ENCODE data around the gene DRG1.

DRG1 gene

DNA sequence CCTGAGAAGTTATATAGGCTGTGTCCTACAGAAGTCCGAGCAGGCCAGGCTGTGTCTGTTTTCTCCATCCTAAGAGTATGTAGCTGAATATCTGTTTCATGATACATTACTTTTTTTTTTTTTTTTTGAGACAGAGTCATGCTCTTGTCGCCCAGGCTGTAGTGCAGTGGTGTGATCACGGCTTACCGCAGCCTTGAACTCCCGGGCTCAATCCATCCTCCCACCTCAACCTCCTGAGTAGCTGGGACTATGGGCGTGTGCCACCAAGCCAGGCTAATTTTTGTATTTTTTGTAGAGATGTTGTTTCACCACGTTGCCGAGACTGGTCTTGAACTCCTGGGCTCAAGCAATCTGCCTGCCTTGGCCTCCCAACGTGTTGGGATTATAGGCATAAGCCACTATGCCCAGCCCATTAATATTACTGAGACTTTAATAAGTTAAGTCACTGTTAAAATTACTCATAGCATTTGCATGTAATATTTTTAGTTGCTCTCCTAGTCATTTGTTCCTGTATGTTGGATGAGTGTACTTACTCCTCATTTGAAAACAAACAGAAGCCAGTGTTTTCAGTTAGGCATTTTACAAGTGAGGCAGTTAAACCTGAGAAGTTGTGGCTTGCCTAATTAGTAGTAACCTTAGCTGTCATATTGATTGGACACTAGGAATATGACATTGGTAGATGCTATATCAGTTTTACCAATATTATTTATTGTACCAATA is 26.1 kb downstream of the DRG1 start:
- Mint-ChIP-seq H3K27ac (peak overlapping the region; percentile 79), H3K9me3 (no peaks in the 10 kb centered on the region), H3K36me3 (peaks cover 17% of the 10 kb centered on the region), H3K4me3 (no peak overlapping the region), H3K4me1 (peaks cover 6% of the 10 kb centered on the region), H3K27me3 (no peaks in the 10 kb centered on the region)

- no peaks in the 10 kb centered on the region for H3K4me1 Mint-ChIP-seq
- H3K36me3 Mint-ChIP-seq = peaks cover 19% of the 10 kb centered on the region
- H3K27ac Mint-ChIP-seq = no peak overlapping the region
- H3K27me3 Mint-ChIP-seq = no peaks in the 10 kb centered on the region
- H3K4me3 Mint-ChIP-seq = no peak overlapping the region
- H3K9me3 Mint-ChIP-seq = no peaks in the 10 kb centered on the region
These were observed 32.5 kb downstream of the DRG1 start for GRCh38 chr22:31431950-31432349.

GRCh38 chr22:31436132-31436531 is 36.7 kb downstream of the DRG1 start:
- peaks cover 9% of the 10 kb centered on the region for H3K36me3 Mint-ChIP-seq
- no peaks in the 10 kb centered on the region for H3K27me3 Mint-ChIP-seq
- H3K9me3 Mint-ChIP-seq = no peaks in the 10 kb centered on the region
- H3K27ac Mint-ChIP-seq = no peak overlapping the region
- no peak overlapping the region for H3K4me3 Mint-ChIP-seq
- no peaks in the 10 kb centered on the region for H3K4me1 Mint-ChIP-seq

GRCh38 chr22:31439808-31440207 is 40.4 kb downstream of the DRG1 start:
- no peak overlapping the region for H3K27ac Mint-ChIP-seq
- H3K9me3 Mint-ChIP-seq = no peaks in the 10 kb centered on the region
- H3K4me1 Mint-ChIP-seq = no peaks in the 10 kb centered on the region
- H3K4me3 Mint-ChIP-seq = no peak overlapping the region
- peaks cover 6% of the 10 kb centered on the region for H3K36me3 Mint-ChIP-seq
- no peaks in the 10 kb centered on the region for H3K27me3 Mint-ChIP-seq

DNA sequence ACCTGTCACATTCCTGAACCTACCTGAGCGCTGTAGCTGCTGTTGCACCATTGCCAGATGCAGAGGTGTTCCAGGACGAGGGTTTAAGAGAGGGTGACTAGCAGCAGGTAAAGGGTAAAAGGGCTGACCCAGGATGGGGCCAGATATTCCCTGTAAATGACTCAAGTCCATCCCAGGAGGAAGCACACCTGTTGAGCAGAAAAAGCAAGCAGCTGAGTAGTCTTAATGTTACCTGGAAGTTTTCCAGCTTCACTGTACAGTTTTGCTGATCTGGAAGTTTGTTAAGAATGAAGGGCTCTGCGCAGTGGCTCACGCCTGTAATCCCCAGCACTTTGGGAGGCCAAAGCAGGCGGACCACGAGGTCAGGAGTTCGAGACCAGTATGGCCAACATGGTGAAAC is 41.3 kb downstream of the DRG1 start:
- H3K9me3 Mint-ChIP-seq = no peaks in the 10 kb centered on the region
- H3K4me1 Mint-ChIP-seq = no peaks in the 10 kb centered on the region
- peaks cover 5% of the 10 kb centered on the region for H3K36me3 Mint-ChIP-seq
- no peaks in the 10 kb centered on the region for H3K27me3 Mint-ChIP-seq
- H3K27ac Mint-ChIP-seq = no peak overlapping the region
- no peak overlapping the region for H3K4me3 Mint-ChIP-seq

GRCh38 chr22:31441652-31442051 is 42.2 kb downstream of the DRG1 start:
- Mint-ChIP-seq H3K27me3 (no peaks in the 10 kb centered on the region), H3K9me3 (no peaks in the 10 kb centered on the region), H3K36me3 (peaks cover 5% of the 10 kb centered on the region), H3K27ac (peak overlapping the region; percentile 35), H3K4me1 (no peaks in the 10 kb centered on the region), H3K4me3 (no peak overlapping the region)

DNA sequence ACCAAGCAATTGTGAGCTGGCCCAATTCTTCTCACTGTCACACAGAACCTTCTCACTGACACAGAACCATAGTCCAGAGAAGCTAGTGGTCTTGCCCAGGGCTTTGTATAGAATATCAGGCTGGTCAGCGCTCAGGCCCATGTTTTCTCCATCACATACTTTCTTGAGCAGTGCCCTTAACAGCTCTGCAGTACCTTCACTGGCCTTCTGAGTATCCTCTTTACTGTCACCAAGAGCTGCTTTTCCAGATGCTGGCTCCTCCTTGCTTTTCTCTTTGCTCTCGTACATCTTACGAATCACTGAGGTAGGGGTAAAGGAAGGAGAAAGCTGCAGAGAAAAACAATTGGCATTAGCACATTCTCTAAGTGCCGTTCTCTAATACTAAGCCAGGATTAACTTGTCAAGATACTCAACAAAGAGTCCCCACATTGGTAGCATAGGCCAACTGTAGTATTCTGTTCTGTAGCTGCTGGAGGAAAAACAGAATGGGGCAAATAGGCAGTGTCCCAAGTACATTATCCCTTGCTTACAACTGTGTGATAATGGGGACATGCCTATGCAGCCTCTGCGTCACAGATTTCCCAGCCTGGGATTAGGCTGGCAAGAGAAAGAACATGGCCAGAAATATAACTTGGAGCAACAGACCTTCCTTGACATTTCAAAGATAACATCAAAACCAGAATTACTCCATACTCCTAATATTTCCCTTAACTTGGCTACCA is 43.5 kb downstream of the DRG1 start:
- no peaks in the 10 kb centered on the region for H3K4me1 Mint-ChIP-seq
- H3K36me3 Mint-ChIP-seq = peaks cover 5% of the 10 kb centered on the region
- H3K4me3 Mint-ChIP-seq = no peak overlapping the region
- H3K27me3 Mint-ChIP-seq = no peaks in the 10 kb centered on the region
- no peaks in the 10 kb centered on the region for H3K9me3 Mint-ChIP-seq
- peak overlapping the region; percentile 35 for H3K27ac Mint-ChIP-seq

GRCh38 chr22:31443516-31443915 is 44.1 kb downstream of the DRG1 start:
- Mint-ChIP-seq H3K4me3 (no peak overlapping the region), H3K9me3 (no peaks in the 10 kb centered on the region), H3K27ac (no peak overlapping the region), H3K36me3 (peaks cover 5% of the 10 kb centered on the region), H3K27me3 (no peaks in the 10 kb centered on the region), H3K4me1 (no peaks in the 10 kb centered on the region)

GRCh38 chr22:31445642-31446041 is 46.2 kb downstream of the DRG1 start:
- H3K36me3 Mint-ChIP-seq = peaks cover 5% of the 10 kb centered on the region
- no peak overlapping the region for H3K4me3 Mint-ChIP-seq
- peak overlapping the region; percentile 26 for H3K27ac Mint-ChIP-seq
- no peaks in the 10 kb centered on the region for H3K9me3 Mint-ChIP-seq
- no peaks in the 10 kb centered on the region for H3K27me3 Mint-ChIP-seq
- H3K4me1 Mint-ChIP-seq = no peaks in the 10 kb centered on the region

DNA sequence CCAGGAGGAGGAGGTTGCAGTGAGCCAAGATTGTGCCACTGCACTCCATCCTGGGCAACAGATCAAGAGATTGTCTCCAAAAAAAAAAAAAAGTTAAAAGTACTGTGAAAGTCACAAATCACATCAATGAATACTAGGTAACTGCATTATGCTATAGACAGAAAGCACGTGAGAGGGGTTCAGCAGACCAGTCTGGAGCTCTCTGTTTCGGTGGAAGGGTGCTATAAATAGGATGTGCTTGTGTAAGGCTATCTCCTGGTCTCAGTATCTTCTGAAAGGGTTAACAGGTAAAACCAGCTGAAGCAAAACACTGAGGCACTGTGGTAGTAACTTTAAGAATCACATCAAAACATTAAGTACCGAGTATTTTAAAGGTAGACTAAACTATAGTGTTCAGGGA is 46.8 kb downstream of the DRG1 start:
- Mint-ChIP-seq H3K4me1 (no peaks in the 10 kb centered on the region), H3K4me3 (no peak overlapping the region), H3K9me3 (no peaks in the 10 kb centered on the region), H3K27me3 (no peaks in the 10 kb centered on the region), H3K27ac (no peak overlapping the region), H3K36me3 (peaks cover 5% of the 10 kb centered on the region)

DNA sequence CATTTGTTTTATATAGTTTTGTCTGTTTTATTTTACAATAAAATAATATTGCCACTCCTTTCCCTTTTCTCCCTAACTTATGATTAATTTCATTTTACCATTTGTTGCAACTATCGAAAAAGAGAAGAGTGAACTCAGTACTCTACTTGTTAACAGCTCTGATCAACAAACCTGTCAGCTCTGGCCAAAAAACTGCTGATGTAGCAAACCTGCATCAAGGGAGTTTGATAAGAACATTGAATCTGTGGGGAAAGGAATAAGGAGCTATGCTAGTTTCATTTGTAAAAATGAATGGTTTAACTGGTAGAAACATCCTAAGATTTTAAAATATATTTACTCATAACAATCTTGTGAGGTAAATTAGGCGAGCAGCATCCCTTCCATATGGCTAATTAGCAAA is 47.4 kb downstream of the DRG1 start:
- H3K4me3 Mint-ChIP-seq = no peak overlapping the region
- H3K4me1 Mint-ChIP-seq = no peaks in the 10 kb centered on the region
- H3K27me3 Mint-ChIP-seq = no peaks in the 10 kb centered on the region
- no peaks in the 10 kb centered on the region for H3K9me3 Mint-ChIP-seq
- H3K27ac Mint-ChIP-seq = no peak overlapping the region
- H3K36me3 Mint-ChIP-seq = peaks cover 5% of the 10 kb centered on the region

DNA sequence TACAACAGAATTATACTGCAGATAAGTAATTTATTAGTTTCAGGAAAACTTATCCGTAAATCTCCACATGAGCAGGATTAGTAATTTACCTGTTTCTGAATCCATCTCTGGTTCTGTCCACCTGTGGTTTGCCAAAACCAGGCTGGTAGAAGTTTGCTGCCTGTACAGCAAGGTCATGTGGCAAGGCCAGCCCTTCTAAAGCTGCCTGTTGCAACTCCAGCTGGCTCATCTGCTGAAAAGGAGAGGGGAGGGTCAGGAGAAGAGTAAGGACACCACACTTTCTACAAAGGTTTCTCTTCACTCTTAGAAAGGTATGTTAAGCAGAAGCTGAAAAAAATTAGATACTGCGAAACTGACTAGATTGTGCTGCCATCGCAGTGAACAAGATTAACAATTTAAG is 47.9 kb downstream of the DRG1 start:
- no peaks in the 10 kb centered on the region for H3K27me3 Mint-ChIP-seq
- no peaks in the 10 kb centered on the region for H3K9me3 Mint-ChIP-seq
- H3K27ac Mint-ChIP-seq = no peak overlapping the region
- H3K4me3 Mint-ChIP-seq = no peak overlapping the region
- no peaks in the 10 kb centered on the region for H3K4me1 Mint-ChIP-seq
- peaks cover 5% of the 10 kb centered on the region for H3K36me3 Mint-ChIP-seq

GRCh38 chr22:31448382-31448781 is 49.0 kb downstream of the DRG1 start:
- Mint-ChIP-seq H3K4me3 (no peak overlapping the region), H3K9me3 (no peaks in the 10 kb centered on the region), H3K4me1 (no peaks in the 10 kb centered on the region), H3K27me3 (no peaks in the 10 kb centered on the region), H3K27ac (peak overlapping the region; percentile 51), H3K36me3 (peaks cover 5% of the 10 kb centered on the region)

GRCh38 chr22:31449506-31449905 is 50.1 kb downstream of the DRG1 start:
- Mint-ChIP-seq H3K4me3 (no peak overlapping the region), H3K4me1 (no peaks in the 10 kb centered on the region), H3K36me3 (peaks cover 2% of the 10 kb centered on the region), H3K9me3 (no peaks in the 10 kb centered on the region), H3K27me3 (no peaks in the 10 kb centered on the region), H3K27ac (no peak overlapping the region)

- Mint-ChIP-seq H3K27ac (no peak overlapping the region), H3K36me3 (peaks cover 3% of the 10 kb centered on the region), H3K4me3 (no peak overlapping the region), H3K27me3 (no peaks in the 10 kb centered on the region), H3K9me3 (no peaks in the 10 kb centered on the region), H3K4me1 (no peaks in the 10 kb centered on the region)
These were observed 52.5 kb downstream of the DRG1 start for GRCh38 chr22:31451709-31452571.

DNA sequence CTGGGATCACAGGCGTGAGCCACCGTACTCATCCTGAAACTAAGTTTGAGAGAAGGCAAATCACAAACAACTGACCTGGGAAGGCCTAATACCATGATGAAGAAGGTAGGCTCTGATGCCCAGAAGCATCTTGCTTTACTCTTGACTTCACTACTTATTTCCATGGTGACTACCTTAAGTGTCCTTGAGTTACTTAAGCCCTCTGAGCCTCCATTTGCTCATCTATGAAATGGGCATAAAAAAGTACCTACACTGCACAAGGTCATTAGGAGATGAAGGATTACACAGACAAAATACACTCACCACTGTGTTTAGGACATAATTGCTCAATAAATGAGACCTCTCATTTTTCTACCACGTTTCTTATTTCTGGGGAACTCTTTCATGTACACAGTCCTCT is 62.3 kb downstream of the DRG1 start:
- Mint-ChIP-seq H3K36me3 (peaks cover 14% of the 10 kb centered on the region), H3K4me3 (no peak overlapping the region), H3K9me3 (no peaks in the 10 kb centered on the region), H3K27ac (peak overlapping the region; percentile 17), H3K27me3 (no peaks in the 10 kb centered on the region), H3K4me1 (no peaks in the 10 kb centered on the region)

Measured in activated naive CD4-positive, alpha-beta T cell treated with anti-CD3 and anti-CD28 coated beads, Interleukin-2, amount 50 U/mL, for 24 hours (primary cell).